ENCODE results near the gene YJU2. TPM values are rescaled to one million over a fixed set of nuclear protein-coding genes. Genes with fewer than 3 reads are reported as not detected.

Gene YJU2
- total and polyA plus RNA-seq, 2 of the 13 experiments (the other 11 are each of a cell fraction or from before 2014, with no cell fraction given) = 9.3 to 17.9 TPM

DNA sequence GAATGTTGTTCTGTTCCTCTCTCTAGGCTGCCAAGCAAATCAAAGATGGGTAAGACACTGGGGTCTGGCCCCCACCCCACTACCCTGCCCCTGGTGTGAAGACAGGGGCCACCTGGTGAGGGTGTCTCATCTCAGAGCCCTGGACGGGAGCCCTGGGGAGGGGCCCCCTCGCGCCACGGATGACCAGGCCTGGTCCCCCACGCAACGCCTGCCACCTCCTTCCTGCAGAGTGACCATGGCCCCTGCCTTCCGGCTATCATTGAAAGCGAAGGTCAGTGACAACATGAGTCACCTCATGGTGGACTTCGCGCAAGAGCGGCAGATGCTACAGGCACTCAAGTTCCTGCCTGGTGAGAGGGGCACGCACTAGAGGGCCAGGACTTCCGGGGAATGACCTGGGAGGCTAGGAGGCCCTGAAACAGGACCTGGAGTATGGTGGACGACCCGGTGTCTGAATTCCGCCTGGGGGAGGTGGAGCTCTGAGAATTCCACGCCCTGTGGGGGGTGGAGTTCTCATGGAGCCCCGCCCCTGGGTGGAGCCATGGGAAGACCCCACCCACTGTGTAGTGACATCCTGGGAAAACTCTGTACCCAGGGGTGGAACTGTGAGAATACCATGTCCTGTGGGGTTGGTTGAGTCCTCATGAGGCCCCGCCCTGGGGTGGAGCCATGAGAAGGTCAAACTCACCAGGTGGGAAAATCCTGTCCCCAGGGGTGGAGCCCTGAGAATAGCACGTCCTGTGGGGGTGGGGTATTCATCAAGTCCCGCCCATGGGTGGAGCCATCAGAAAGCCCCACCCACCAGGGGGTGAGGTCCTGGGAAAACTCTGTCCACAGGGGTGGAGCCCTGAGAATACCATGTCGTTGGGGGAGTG is 63.6 kb downstream of the YJU2 start (continued):
- TF ChIP-seq KMT2B (CRISPR knock-in tag; IDR thresholded peaks at IDR 0.05) (peak; percentile 76), ZNF773 (CRISPR knock-in tag; IDR thresholded peaks at IDR 0.05; ENCODE audit: borderline replicate concordance) (no peak), ZNF639 (CRISPR knock-in tag; conservative IDR thresholded peaks at IDR 0.05) (peak; percentile 81), TAF1 (CRISPR knock-in tag; IDR thresholded peaks at IDR 0.05) (peak; percentile 73), ZZZ3 (CRISPR knock-in tag; IDR thresholded peaks at IDR 0.05; ENCODE audit: borderline replicate concordance) (no peak), ZFP82 (CRISPR knock-in tag; IDR thresholded peaks at IDR 0.05; ENCODE audit: borderline replicate concordance) (no peak), ZNF691 (CRISPR knock-in tag; IDR thresholded peaks at IDR 0.05; ENCODE audit: borderline replicate concordance, low read depth) (peak; percentile 92; the same call in 1 of the 2 replicates), HOXA5 (CRISPR knock-in tag; IDR thresholded peaks at IDR 0.05) (peak; percentile 70), SMARCE1 (IDR thresholded peaks at IDR 0.05; ENCODE audit: borderline replicate concordance) (no peak), SOX5 (CRISPR knock-in tag; IDR thresholded peaks at IDR 0.05; ENCODE audit: borderline replicate concordance) (peak; percentile 82), ZNF496 (CRISPR knock-in tag; IDR thresholded peaks at IDR 0.05; ENCODE audit: insufficient replicate concordance) (no peak)
